ENCODE data around the gene SOCS4.
"Not testable (repeated sequence)": the region's sequence is repeated elsewhere in the genome, so short reads cannot be mapped to it uniquely, and the experiment has no call there.

The SOCS4 gene

GRCh38 chr14:55051423-55052268 is 24.6 kb downstream of the SOCS4 start, which contains the start of gene MAPK1IP1L:
Gene MAPK1IP1L (plus strand): TSS chr14:55051647. CDS start chr14:55061684, 10,037 bp downstream.
- in situ Hi-C loops (cut with MboI; ENCODE audit: low sequenced_read_pairs) = no loop called here

GRCh38 chr14:55052269-55052930 is 25.4 kb downstream of the SOCS4 start:
- in situ Hi-C loops (cut with MboI; ENCODE audit: low sequenced_read_pairs) = no loop called here

- in situ Hi-C loops (cut with MboI; ENCODE audit: low sequenced_read_pairs) = no loop called here
These were observed 26.0 kb downstream of the SOCS4 start for GRCh38 chr14:55053018-55053417.

- in situ Hi-C loops (cut with MboI; ENCODE audit: low sequenced_read_pairs) = no loop called here
These were observed 26.5 kb downstream of the SOCS4 start for GRCh38 chr14:55053500-55053899.

GRCh38 chr14:55054098-55054497 is 27.1 kb downstream of the SOCS4 start:
- in situ Hi-C loops (cut with MboI; ENCODE audit: low sequenced_read_pairs) = no loop called here

GRCh38 chr14:55057919-55058318 is 30.9 kb downstream of the SOCS4 start:
- in situ Hi-C loops (cut with MboI; ENCODE audit: low sequenced_read_pairs) = no loop called here

- in situ Hi-C loops (cut with MboI; ENCODE audit: low sequenced_read_pairs) = no loop called here
These were observed 32.3 kb downstream of the SOCS4 start for GRCh38 chr14:55059333-55059732.

- in situ Hi-C loops (cut with MboI; ENCODE audit: low sequenced_read_pairs) = no loop called here
These were observed 35.7 kb downstream of the SOCS4 start for GRCh38 chr14:55062517-55063351.

- in situ Hi-C loops (cut with MboI; ENCODE audit: low sequenced_read_pairs) = not testable (repeated sequence)
These were observed 37.9 kb downstream of the SOCS4 start for GRCh38 chr14:55064896-55065295.

- in situ Hi-C loops (cut with MboI; ENCODE audit: low sequenced_read_pairs) = no loop called here
These were observed 38.4 kb downstream of the SOCS4 start for GRCh38 chr14:55065411-55065810.

GRCh38 chr14:55066223-55066622 is 39.2 kb downstream of the SOCS4 start:
- in situ Hi-C loops (cut with MboI; ENCODE audit: low sequenced_read_pairs) = no loop called here

GRCh38 chr14:55070981-55071411 is 44.0 kb downstream of the SOCS4 start:
- in situ Hi-C loops (cut with MboI; ENCODE audit: low sequenced_read_pairs) = no loop called here

- in situ Hi-C loops (cut with MboI; ENCODE audit: low sequenced_read_pairs) = no loop called here
These were observed 45.0 kb downstream of the SOCS4 start for GRCh38 chr14:55071870-55072640.

- in situ Hi-C loops (cut with MboI; ENCODE audit: low sequenced_read_pairs) = no loop called here
These were observed 46.8 kb downstream of the SOCS4 start for GRCh38 chr14:55073856-55074255.

GRCh38 chr14:55074662-55075061 is 47.6 kb downstream of the SOCS4 start:
- in situ Hi-C loops (cut with MboI; ENCODE audit: low sequenced_read_pairs) = no loop called here

GRCh38 chr14:55075628-55076175 is 48.7 kb downstream of the SOCS4 start:
- in situ Hi-C loops (cut with MboI; ENCODE audit: low sequenced_read_pairs) = no loop called here

- in situ Hi-C loops (cut with MboI; ENCODE audit: low sequenced_read_pairs) = no loop called here
These were observed 50.4 kb downstream of the SOCS4 start for GRCh38 chr14:55077170-55078151.

- in situ Hi-C loops (cut with MboI; ENCODE audit: low sequenced_read_pairs) = not testable (repeated sequence)
These were observed 52.9 kb downstream of the SOCS4 start for GRCh38 chr14:55079961-55080360.
